Measurements from ENCODE around the gene NDUFV1. TPM values are rescaled to one million over a fixed set of nuclear protein-coding genes. Genes with fewer than 3 reads are reported as not detected.
"Not testable (repeated sequence)": the region's sequence is repeated elsewhere in the genome, so short reads cannot be mapped to it uniquely, and the experiment has no call there.

The NDUFV1 gene
- total RNA-seq, 1 experiment from 2014 or later: 321 TPM

DNA sequence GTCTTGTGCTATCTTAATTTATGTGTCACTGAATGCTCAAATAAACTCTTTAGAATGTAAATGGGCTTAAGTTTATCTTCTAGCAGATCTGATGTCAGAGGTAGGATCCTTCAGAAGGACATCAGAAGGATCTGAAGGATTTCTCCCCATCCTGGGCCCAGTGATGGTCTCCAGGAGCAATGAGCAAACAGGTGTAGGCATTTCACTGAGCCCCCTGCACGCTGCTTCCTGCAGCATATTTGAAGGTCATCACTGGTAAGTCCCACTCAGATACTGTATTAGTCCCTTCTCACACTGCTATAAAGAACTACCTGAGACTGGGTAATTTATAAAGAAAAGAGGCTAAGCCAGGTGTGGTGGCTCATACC lies 18.6 kb upstream of the NDUFV1 start:
- Histone ChIP-seq H3K79me2 (ENCODE audit: low read depth) (peaks cover 22% of the 10 kb centered on the region), H2AFZ (no peak overlapping the region), H3K4me1 (replicated peaks; ENCODE audit: insufficient read depth) (peaks cover 10% of the 10 kb centered on the region), H3K4me3 (no peak overlapping the region), H3K9me3 (ENCODE audit: insufficient read depth, low read depth) (no peaks in the 10 kb centered on the region), H4K20me1 (ENCODE audit: insufficient read depth) (peaks cover 42% of the 10 kb centered on the region), H3K9me2 (ENCODE audit: insufficient read depth) (no peaks in the 10 kb centered on the region), H3F3A (ENCODE audit: insufficient read depth, low read depth) (peaks cover 66% of the 10 kb centered on the region; the same call in 1 of the 2 replicates), H3K4me2 (no peak overlapping the region), H3K36me3 (ENCODE audit: low read depth) (peaks cover 33% of the 10 kb centered on the region), H3K27ac (no peak overlapping the region), H3K27me3 (ENCODE audit: insufficient read depth, low read depth) (no peaks in the 10 kb centered on the region)
- ChIA-PET POLR2A (ENCODE audit: unreplicated experiment) (interaction anchor here (0.6 kb wide), 2 partner anchors 36 to 186 kb away, joined by 3 to 4 read pairs; partner anchors contain the start of gene PPP1CA), CTCF (no interaction called here)
- DNase-seq: no peak
- intact Hi-C loops (cut with micrococcal nuclease; ENCODE audit: unreplicated experiment): no loop called here
- BruUV-seq (replicated peaks): no TSS peak
- TF ChIP-seq EZH2 (IDR thresholded peaks at IDR 0.05; ENCODE audit: low read depth): no peak
- TF ChIP-seq, protein P1, sequence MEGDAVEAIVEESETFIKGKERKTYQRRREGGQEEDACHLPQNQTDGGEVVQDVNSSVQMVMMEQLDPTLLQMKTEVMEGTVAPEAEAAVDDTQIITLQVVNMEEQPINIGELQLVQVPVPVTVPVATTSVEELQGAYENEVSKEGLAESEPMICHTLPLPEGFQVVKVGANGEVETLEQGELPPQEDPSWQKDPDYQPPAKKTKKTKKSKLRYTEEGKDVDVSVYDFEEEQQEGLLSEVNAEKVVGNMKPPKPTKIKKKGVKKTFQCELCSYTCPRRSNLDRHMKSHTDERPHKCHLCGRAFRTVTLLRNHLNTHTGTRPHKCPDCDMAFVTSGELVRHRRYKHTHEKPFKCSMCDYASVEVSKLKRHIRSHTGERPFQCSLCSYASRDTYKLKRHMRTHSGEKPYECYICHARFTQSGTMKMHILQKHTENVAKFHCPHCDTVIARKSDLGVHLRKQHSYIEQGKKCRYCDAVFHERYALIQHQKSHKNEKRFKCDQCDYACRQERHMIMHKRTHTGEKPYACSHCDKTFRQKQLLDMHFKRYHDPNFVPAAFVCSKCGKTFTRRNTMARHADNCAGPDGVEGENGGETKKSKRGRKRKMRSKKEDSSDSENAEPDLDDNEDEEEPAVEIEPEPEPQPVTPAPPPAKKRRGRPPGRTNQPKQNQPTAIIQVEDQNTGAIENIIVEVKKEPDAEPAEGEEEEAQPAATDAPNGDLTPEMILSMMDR (conservative IDR thresholded peaks at IDR 0.05): no peak

DNA sequence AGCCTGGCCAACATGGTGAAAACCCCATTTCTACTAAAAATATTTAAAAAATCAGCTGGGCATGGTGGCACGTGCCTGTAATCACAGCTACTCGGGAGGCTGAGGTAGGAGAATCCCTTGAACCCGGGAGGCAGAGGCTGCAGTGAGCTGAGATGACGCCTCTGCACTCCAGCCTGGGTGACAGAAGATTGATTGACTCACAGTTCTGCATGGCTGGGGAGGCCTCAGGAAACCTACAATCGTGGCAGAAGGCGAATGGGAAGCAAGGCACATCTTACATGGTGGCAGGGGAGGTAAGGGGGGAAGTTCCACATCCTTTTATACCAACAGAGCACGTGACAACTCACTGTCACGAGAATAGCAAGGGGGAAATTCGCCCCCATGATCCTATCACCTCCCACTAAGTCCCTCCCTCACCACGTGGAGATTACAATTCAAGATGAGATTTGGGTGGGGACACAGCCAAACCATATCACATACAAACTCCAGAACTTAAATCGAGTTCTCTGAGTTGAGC lies 17.8 kb upstream of the NDUFV1 start:
- H3K4me2 ChIP-seq; H3K4me1 ChIP-seq (replicated peaks; ENCODE audit: insufficient read depth); H3K27ac ChIP-seq; H3K4me3 ChIP-seq; H3K9me2 ChIP-seq (ENCODE audit: insufficient read depth); H2AFZ ChIP-seq; DNase-seq; CTCF ChIA-PET; BruUV-seq (replicated peaks); intact Hi-C loops (cut with micrococcal nuclease; ENCODE audit: unreplicated experiment); H3K27me3 ChIP-seq (ENCODE audit: insufficient read depth, low read depth); H3K9me3 ChIP-seq (ENCODE audit: insufficient read depth, low read depth): not testable (repeated sequence)
- H4K20me1 ChIP-seq (ENCODE audit: insufficient read depth): peaks cover 42% of the 10 kb centered on the region
- H3K79me2 ChIP-seq (ENCODE audit: low read depth): peaks cover 19% of the 10 kb centered on the region
- peaks cover 66% of the 10 kb centered on the region; the same call in 1 of the 2 replicates for H3F3A ChIP-seq (ENCODE audit: insufficient read depth, low read depth)
- peaks cover 33% of the 10 kb centered on the region for H3K36me3 ChIP-seq (ENCODE audit: low read depth)
- POLR2A ChIA-PET (ENCODE audit: unreplicated experiment): interaction anchor here (0.6 kb wide), 2 partner anchors 35 to 187 kb away, joined by 3 to 4 read pairs; partner anchors contain the start of gene PPP1CA

GRCh38 chr11:67592880-67593564 lies 13.7 kb upstream of the NDUFV1 start:
- H3K27me3 ChIP-seq (ENCODE audit: insufficient read depth, low read depth): no peaks in the 10 kb centered on the region
- no peaks in the 10 kb centered on the region for H3K9me3 ChIP-seq (ENCODE audit: insufficient read depth, low read depth)
- no peak overlapping the region for H3K27ac ChIP-seq
- peaks cover 6% of the 10 kb centered on the region; the same call in 1 of the 2 replicates for H4K20me1 ChIP-seq (ENCODE audit: insufficient read depth)
- no peak overlapping the region for H3K4me2 ChIP-seq
- CTCF ChIA-PET: interaction anchor here (0.6 kb wide), 1 partner anchor 162 kb away, joined by 3 read pairs; no protein-coding TSS in a partner anchor
- no peak for DNase-seq
- H3K79me2 ChIP-seq (ENCODE audit: low read depth): no peaks in the 10 kb centered on the region
- peaks cover 4% of the 10 kb centered on the region; the same call in 1 of the 2 replicates for H3K36me3 ChIP-seq (ENCODE audit: low read depth)
- peaks cover 30% of the 10 kb centered on the region; the same call in 1 of the 2 replicates for H3F3A ChIP-seq (ENCODE audit: insufficient read depth, low read depth)
- intact Hi-C loops (cut with micrococcal nuclease; ENCODE audit: unreplicated experiment): no loop called here
- no peak overlapping the region for H3K4me3 ChIP-seq
- no peak for TF ChIP-seq EZH2 (IDR thresholded peaks at IDR 0.05; ENCODE audit: low read depth)
- TF ChIP-seq, protein P1 (conservative IDR thresholded peaks at IDR 0.05): no peak
- H3K9me2 ChIP-seq (ENCODE audit: insufficient read depth): no peaks in the 10 kb centered on the region
- no peaks in the 10 kb centered on the region for H3K4me1 ChIP-seq (replicated peaks; ENCODE audit: insufficient read depth)
- POLR2A ChIA-PET (ENCODE audit: unreplicated experiment): interaction anchor here (0.6 to 0.7 kb wide), 2 partner anchors 55 to 98 kb away, joined by 3 to 4 read pairs; no protein-coding TSS in a partner anchor
- BruUV-seq (replicated peaks): no TSS peak
- no peak overlapping the region for H2AFZ ChIP-seq

Measured in PC-9 (cell line).